ENCODE measurements around the gene CNIH3.

Gene CNIH3

DNA sequence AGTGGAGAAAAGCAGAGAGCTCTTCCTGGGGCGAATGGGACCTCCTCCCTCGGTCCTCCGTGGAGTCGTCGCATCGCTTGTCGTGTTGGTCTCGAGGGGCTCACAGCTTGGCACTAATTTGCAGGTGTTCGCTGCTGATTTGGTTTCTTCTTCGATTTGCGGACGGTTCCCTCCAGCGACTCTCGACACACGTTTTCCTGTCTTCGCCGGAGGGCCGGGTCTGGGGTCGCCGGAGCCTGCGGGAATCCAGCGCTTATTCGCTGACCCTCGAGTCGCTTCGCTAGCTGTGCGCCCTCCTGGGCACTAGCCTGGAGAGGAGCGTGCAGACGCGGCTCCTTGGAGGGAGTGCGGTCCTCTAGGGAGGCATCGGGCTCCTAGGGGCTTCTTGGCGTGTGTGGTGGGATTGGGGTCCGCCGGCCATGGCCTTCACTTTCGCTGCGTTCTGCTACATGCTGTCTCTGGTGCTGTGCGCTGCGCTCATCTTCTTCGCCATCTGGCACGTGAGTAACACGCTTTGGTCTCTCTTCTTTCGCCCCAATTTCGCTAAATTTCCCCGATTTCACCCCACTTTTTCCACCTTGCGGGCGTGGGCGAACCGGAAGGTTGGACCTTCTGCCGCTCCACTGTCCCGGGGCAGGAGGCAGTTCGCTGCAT, 766 bp downstream of the CNIH3 start:
- DNase-seq (ENCODE audit: low spot score) = no peak

- no peak for DNase-seq (ENCODE audit: low spot score)
Measured at GRCh38 chr1:224617410-224618355, 1.6 kb downstream of the CNIH3 start.

- DNase-seq (ENCODE audit: low spot score) = no peak
Measured at GRCh38 chr1:224619209-224619608, 3.1 kb downstream of the CNIH3 start.

DNA sequence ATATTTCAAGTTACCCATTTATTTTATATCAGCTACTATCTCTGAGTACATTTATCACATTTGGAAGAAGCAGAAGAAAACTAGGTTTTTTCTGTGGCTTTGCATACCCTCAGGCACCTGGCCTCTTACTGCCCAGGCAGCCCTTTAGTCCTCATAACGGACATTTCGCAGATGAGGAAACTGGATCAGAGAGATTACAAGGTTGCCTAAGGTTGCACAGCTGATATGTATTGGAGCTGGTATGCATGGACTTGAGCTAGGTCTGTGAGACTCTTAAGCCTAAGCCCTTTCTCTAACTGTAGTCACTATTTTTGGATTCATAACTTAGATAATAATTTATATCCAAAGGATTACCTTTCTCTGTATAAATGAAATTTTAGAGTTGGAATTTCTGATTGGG, 4.0 kb downstream of the CNIH3 start:
- DNase-seq (ENCODE audit: low spot score) = no peak

DNA sequence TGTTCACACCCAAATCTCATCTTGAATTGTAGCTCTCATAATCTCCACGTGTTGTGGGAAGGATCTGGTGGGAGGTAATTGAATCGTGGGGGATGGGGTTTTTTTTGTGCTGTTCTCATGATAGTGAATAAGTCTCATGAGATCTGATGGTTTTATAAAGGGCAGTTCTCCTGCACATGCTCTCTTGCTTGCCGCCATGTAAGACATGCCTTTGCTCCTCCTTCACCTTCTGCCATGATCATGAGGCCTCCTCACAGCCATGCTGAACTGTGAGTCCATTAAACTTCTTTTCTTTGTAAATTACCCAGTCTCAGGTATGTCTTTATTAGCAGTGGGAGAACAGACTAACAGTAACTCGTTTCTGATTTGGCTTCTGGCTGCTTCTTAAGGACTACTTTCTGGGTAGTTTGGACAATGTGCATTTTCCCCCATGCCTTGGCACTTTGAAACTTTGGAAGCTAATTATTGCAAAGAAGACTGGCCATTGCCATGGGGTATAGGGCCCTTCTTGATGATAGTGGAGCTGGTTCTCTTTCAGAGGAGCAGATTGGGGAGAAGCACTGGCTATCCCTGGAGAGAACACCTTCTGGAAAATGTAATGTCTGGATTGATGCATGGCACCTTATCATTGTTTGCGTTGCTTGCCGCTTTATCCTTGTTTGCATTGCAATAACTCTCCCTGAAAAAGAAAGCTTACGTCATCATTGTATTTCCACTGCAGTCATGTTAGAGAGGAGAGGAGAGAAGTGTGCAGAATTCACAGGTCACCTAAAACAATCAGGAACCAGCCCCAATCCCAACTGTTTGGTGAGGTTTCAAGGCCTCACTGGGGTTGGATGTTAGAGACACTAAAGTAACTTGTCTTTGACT, 5.9 kb downstream of the CNIH3 start:
- DNase-seq (ENCODE audit: low spot score) = no peak

DNA sequence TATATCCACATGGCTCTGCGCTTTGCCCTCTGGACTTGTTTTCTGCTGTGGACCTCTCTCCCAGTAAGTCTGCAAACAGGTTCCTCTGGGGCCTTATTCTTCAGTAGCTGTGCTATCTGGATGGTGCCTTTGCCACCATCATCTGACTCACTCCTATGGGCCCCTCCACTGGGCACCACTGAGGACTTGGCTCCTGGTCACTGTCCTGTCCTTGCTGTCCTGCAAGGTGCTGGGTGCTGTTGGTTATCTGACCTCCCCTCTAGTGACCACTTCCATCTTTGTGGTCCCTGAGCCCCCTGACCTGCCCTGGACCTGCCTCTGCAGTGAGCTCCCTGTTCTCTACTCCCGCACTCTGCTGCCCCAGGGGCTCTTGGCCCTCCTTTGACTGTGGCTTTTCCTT, 6.7 kb downstream of the CNIH3 start:
- DNase-seq (ENCODE audit: low spot score) = no peak

GRCh38 chr1:224623310-224623714, 7.2 kb downstream of the CNIH3 start:
- no peak for DNase-seq (ENCODE audit: low spot score)

DNA sequence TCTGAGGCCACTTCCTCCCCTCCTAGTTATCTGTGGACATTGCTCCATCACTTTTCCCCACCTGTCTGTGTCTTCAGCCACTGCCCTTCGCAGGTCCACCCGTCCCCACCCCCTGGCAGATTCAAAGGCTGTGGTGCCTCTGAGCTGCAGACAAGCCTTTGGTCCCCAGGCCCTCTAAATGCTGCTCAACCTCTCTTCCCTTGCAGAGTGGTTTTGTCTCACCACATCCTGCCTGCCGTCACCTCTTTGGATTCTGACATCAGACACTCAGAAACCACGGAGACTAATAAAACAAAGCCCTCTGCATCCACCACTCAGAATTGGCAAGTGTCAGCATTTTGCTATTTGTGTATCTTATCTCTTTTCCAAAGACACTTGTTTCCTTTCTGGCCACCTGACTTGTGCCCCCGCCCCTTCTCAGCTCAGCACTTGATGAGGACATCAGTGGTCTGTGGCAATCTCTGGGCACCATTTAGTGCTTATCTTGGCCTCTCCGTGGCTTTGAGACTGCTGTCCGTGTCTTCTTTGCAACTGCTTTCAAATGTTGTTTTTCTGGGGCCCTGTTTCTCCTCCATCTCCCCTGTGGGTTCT, 7.7 kb downstream of the CNIH3 start:
- DNase-seq (ENCODE audit: low spot score) = peak; percentile 75

GRCh38 chr1:224624432-224624831, 8.3 kb downstream of the CNIH3 start:
- no peak for DNase-seq (ENCODE audit: low spot score)

- DNase-seq (ENCODE audit: low spot score) = no peak
Measured at GRCh38 chr1:224626042-224626441, 9.9 kb downstream of the CNIH3 start.

DNA sequence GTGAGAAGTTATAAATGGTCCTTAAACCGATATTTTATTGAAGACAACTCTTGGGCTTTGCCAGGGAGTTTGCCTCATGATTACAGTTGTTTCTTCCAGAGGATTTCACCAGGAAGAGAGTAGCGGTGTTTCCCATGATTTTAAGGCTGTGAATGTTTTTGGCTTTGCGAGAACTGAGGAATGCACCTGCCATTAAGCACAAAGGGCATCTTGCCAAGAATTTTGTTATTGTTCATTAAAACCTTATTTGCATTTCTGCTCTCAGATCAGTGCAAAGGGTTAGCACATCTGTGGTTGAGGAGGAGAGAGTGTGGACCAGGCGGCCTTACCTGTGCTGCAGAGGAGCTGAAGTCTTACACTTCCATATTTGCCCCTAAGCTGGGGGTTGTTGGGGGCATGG, 13.8 kb downstream of the CNIH3 start:
- no peak for DNase-seq (ENCODE audit: low spot score)

DNA sequence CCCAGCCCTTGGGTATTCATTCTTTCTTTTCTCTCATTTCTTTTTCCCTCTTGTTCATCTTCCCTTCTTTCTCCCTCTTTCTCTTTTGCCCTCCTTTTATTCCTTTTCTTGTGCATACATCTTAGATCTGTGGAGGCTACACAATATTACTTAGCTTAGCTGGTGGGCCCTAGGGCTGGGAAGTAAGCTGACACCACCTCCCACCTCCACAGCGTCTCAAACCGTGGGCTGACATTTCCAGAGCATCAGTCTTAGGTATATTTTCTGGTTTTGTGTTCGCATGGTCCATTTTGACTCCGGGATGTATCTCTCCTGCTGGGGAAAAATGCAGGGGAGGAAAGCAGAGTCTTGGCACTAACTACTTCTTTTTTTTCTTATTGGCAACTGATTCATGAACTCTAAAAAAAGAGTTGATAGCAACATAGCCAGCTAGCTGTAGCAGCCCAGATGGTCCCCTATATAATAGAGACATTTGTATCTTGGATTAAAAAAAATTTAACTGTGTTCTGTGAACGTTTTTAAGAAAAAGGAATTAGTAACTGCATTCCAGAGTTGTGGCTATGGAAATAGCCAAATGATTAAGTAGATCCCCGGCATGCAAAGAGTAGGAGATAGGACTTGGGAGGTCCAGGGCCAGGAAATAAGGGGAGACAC, 15.5 kb downstream of the CNIH3 start:
- DNase-seq (ENCODE audit: low spot score) = no peak

DNA sequence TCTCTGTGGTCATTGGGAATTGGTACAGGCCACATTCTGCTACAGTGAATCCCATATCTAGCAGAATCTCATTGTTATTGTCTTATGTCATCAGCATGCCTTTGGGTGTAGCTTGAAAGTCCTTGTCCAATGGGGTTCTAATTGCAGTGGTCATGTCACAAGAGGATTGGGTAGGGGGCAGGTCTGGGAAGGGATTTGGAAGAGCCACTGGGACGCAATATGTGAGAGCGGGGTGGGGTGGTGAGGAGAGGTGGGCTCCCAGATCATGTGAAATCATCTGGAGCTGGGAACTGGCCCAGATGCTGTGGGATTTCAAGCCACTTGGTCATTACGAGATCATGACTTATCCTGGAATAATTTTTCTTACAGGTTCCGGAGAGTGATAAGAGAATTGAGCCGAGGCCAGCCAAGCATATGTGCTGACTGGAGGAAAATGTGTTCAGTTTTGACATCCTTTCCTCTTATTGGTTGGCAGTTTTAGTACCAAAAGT, 16.3 kb downstream of the CNIH3 start:
- DNase-seq (ENCODE audit: low spot score) = no peak

- DNase-seq (ENCODE audit: low spot score) = no peak
Measured at GRCh38 chr1:224632921-224633321, 16.8 kb downstream of the CNIH3 start.

DNA sequence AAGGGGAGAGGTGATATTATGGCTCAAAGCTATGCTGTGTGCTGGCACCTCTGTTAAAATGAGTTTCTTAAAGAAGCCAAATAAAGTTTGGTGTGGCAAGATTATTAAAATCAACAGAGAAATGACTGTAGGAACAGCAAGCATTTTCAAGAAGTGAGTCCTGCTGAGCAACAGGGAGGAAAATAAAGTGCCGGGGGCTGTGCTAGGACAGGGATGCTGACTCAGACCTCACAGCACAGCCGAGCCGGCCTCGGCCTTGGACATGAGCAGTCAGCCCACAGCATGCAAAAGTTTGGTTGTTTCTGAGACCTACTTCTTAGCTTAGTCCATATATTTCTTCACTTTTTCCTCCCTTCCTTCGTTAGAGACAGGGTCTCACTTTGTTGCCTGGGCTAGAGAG, 19.2 kb downstream of the CNIH3 start:
- no peak for DNase-seq (ENCODE audit: low spot score)

DNA sequence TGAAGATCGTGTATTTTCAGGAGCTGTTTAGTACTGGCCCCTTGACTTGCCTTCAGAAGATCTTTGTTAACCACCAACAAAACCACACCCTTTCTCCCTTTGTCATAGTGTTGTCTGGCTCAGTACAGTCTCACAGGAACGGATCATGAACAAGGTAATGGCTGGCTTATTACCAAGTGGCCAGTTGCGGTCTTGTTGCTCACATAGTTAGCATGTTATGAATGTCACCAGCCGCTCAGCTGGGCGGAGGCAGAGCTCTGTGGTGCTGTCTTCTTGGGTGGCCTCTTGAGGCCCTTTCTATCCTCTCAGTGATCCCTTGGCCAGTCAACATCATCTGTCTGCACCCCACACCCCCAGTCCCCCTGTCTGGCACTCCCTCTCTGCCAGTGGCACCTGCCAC, 21.4 kb downstream of the CNIH3 start:
- no peak for DNase-seq (ENCODE audit: low spot score)

GRCh38 chr1:224637936-224638335, 21.8 kb downstream of the CNIH3 start:
- DNase-seq (ENCODE audit: low spot score) = no peak

DNA sequence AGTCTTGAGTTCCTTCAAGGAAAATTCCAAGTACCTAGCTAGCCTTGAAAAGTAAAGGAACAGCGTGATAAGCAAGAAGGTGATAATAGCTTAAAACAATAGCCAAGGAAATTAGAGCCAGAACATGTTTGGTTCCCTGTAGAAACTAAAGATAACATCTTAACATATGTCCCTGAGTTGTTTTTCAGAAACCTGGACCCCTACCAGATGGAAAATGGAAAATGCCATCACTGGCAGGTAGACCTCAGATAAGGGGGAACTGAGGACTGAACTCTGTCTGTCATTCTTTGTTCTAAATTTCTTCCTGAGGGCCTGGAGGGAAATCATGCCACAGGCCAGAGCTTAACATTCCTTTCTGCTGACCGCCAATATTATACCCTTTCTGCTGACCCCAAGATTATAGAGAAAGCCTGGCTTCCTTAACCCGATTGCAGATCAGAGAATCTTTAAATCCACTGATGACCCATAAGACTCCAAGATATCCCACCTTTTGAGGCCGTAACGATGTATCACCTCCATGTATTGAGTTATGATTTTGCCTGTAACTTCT, 23.4 kb downstream of the CNIH3 start:
- DNase-seq (ENCODE audit: low spot score) = no peak

GRCh38 chr1:224640018-224640417, 23.9 kb downstream of the CNIH3 start:
- DNase-seq (ENCODE audit: low spot score) = no peak

- DNase-seq (ENCODE audit: low spot score) = no peak
Measured at GRCh38 chr1:224640587-224640986, 24.5 kb downstream of the CNIH3 start.

GRCh38 chr1:224641030-224641429, 24.9 kb downstream of the CNIH3 start:
- no peak for DNase-seq (ENCODE audit: low spot score)
